MM.1S (cell line): Measurements from ENCODE around the gene TUBA1B.

Experiments used
- DNase-seq: peaks from one replicate; pipeline ENCODE4 v3.0.0-alpha.2; 2015
- H2AFZ ChIP-seq: fragments of 300-600 bp; sonication (generic); 2 replicates; pipeline ENCODE4 v1.6.0; 2016; ENCODE audit warnings: antibody characterized with exemption, low read length
- H3F3A ChIP-seq: fragments of 300-600 bp; sonication (generic); 2 replicates; pipeline ENCODE4 v1.6.1; 2016; ENCODE audit warnings: mild to moderate bottlenecking, antibody characterized with exemption, low read length, moderate library complexity, mixed read lengths; ENCODE audit not compliant: insufficient read depth
- H3K27ac ChIP-seq: fragments of 300-600 bp; sonication (generic); 2 replicates; pipeline ENCODE4 v1.5.1; 2016; ENCODE audit warnings: mild to moderate bottlenecking, low read length
- H3K27me3 ChIP-seq: fragments of 300-600 bp; sonication (generic); replicated peaks from 2 replicates; pipeline ENCODE4 v1.6.0; 2016; ENCODE audit warnings: low read length; ENCODE audit not compliant: insufficient read depth
- H3K36me3 ChIP-seq: fragments of 300-600 bp; sonication (generic); replicated peaks from 2 replicates; pipeline ENCODE4 v1.6.1; 2016; ENCODE audit warnings: mild to moderate bottlenecking, low read length, mixed read lengths; ENCODE audit not compliant: insufficient read depth
- H3K4me1 ChIP-seq: fragments of 300-600 bp; sonication (generic); 2 replicates; pipeline ENCODE4 v1.6.1; 2016; ENCODE audit warnings: low read length, mixed read lengths
- H3K4me2 ChIP-seq: fragments of 300-600 bp; sonication (generic); 2 replicates; pipeline ENCODE4 v1.6.0; 2016; ENCODE audit warnings: low read depth, low read length
- H3K4me3 ChIP-seq: fragments of 300-600 bp; sonication (generic); 2 replicates; pipeline ENCODE4 v1.5.1; 2016; ENCODE audit warnings: low read length, mixed read lengths
- H3K79me2 ChIP-seq: fragments of 300-600 bp; sonication (generic); 2 replicates; pipeline ENCODE4 v1.6.1; 2016; ENCODE audit warnings: mixed run types, low read length, mixed read lengths
- H3K9ac ChIP-seq: fragments of 300-600 bp; sonication (generic); 2 replicates; pipeline ENCODE4 v1.6.1; 2016; ENCODE audit warnings: low read length, mixed read lengths
- H3K9me2 ChIP-seq: fragments of 300-600 bp; sonication (generic); replicated peaks from 2 replicates; pipeline ENCODE4 v1.6.1; 2016; ENCODE audit warnings: mild to moderate bottlenecking, low read length, mixed read lengths; ENCODE audit not compliant: insufficient read depth
- H3K9me3 ChIP-seq: fragments of 300-600 bp; sonication (generic); replicated peaks from 2 replicates; pipeline ENCODE4 v1.6.1; 2016; ENCODE audit warnings: mild to moderate bottlenecking, low read length, mixed read lengths; ENCODE audit not compliant: insufficient read depth
- H4K20me1 ChIP-seq: fragments of 300-600 bp; sonication (generic); 2 replicates; pipeline ENCODE4 v1.6.1; 2016; ENCODE audit warnings: mild to moderate bottlenecking, low read length, moderate library complexity, mixed read lengths; ENCODE audit not compliant: insufficient read depth
- CTCF ChIP-seq: fragments of 300-600 bp; sonication (generic); IDR thresholded peaks from 2 replicates; pipeline ENCODE4 v1.5.1; 2016; ENCODE audit warnings: antibody characterized with exemption, low read length, mixed read lengths
- EZH2 ChIP-seq: fragments of 300-600 bp; sonication (generic); optimal IDR thresholded peaks from 2 replicates; pipeline ENCODE3; 2017; ENCODE audit warnings: low read depth, mild to moderate bottlenecking, antibody characterized with exemption, low read length, mixed read lengths
- EZH2phosphoT487 ChIP-seq: fragments of 300-600 bp; sonication (generic); IDR thresholded peaks from 2 replicates; pipeline ENCODE4 v1.6.1; 2018; ENCODE audit warnings: antibody characterized with exemption, low read length

The TUBA1B gene

GRCh38 chr12:49094160-49094974 is 36.8 kb downstream of the TUBA1B start, which contains the start of gene DHH:
DHH (minus strand) TSS chr12:49094801; CDS start chr12:49094512, 289 bp downstream.
- H3K79me2 ChIP-seq: no peaks in the 10 kb centered on the region
- H3K27ac ChIP-seq: no peak within 1 kb of the TSS
- no peaks in the 10 kb centered on the region for H4K20me1 ChIP-seq
- DNase-seq: no peak
- H3K27me3 ChIP-seq: peaks cover 60% of the 10 kb centered on the region
- no peak within 1 kb of the TSS for H3K4me3 ChIP-seq
- no peaks in the 10 kb centered on the region for H3K4me1 ChIP-seq
- TF ChIP-seq EZH2: no peak
- H3F3A ChIP-seq: no peaks in the 10 kb centered on the region
- no peaks in the 10 kb centered on the region for H3K36me3 ChIP-seq
- no peaks in the 10 kb centered on the region for H3K9me2 ChIP-seq
- H3K9ac ChIP-seq: no peak within 1 kb of the TSS
- H3K4me2 ChIP-seq: peak within 1 kb of the TSS; percentile 10; the same call in 1 of the 2 replicates
- no peak within 1 kb of the TSS for H2AFZ ChIP-seq
- no peaks in the 10 kb centered on the region for H3K9me3 ChIP-seq

GRCh38 chr12:49093792-49094159 is 37.4 kb downstream of the TUBA1B start:
- no peaks in the 10 kb centered on the region for H3K9me2 ChIP-seq
- no peaks in the 10 kb centered on the region for H3K9me3 ChIP-seq
- H3K79me2 ChIP-seq: no peaks in the 10 kb centered on the region
- H3K27me3 ChIP-seq: peaks cover 66% of the 10 kb centered on the region
- no peak overlapping the region for H3K9ac ChIP-seq
- no peaks in the 10 kb centered on the region for H3F3A ChIP-seq
- no peaks in the 10 kb centered on the region for H4K20me1 ChIP-seq
- TF ChIP-seq EZH2: no peak
- no peak overlapping the region for H3K4me3 ChIP-seq
- no peaks in the 10 kb centered on the region for H3K36me3 ChIP-seq
- H3K4me2 ChIP-seq: no peak overlapping the region
- H2AFZ ChIP-seq: no peak overlapping the region
- no peak overlapping the region for H3K27ac ChIP-seq
- no peak for DNase-seq
- no peaks in the 10 kb centered on the region for H3K4me1 ChIP-seq

GRCh38 chr12:49092816-49093406 is 38.3 kb downstream of the TUBA1B start:
- H3K27me3 ChIP-seq: peaks cover 70% of the 10 kb centered on the region

More at GRCh38 chr12:49092816-49093406, 38.3 kb downstream of the TUBA1B start:
- TF ChIP-seq CTCF (no peak), EZH2 (no peak), EZH2phosphoT487 (no peak)
- no peak for DNase-seq
- H3F3A ChIP-seq: no peaks in the 10 kb centered on the region
- no peak overlapping the region; the same call in 1 of the 2 replicates for H3K4me2 ChIP-seq
- no peaks in the 10 kb centered on the region for H3K36me3 ChIP-seq
- no peak overlapping the region for H3K4me3 ChIP-seq
- no peaks in the 10 kb centered on the region for H3K9me2 ChIP-seq
- no peak overlapping the region for H3K9ac ChIP-seq
- H2AFZ ChIP-seq: no peak overlapping the region
- H3K79me2 ChIP-seq: no peaks in the 10 kb centered on the region
- no peaks in the 10 kb centered on the region for H3K9me3 ChIP-seq
- H3K4me1 ChIP-seq: peaks cover 2% of the 10 kb centered on the region
- no peak overlapping the region for H3K27ac ChIP-seq
- H4K20me1 ChIP-seq: no peaks in the 10 kb centered on the region
